LNCAP (cell line): ENCODE measurements around the gene CDHR2.

Experiments
- TF ChIP-seq, protein P1 (sequence below): fragments of 450-650 bp; IDR thresholded peaks from 2 replicates; pipeline ENCODE4 v1.5.1; 2017; ENCODE audit warnings: mild to moderate bottlenecking

Gene CDHR2

DNA sequence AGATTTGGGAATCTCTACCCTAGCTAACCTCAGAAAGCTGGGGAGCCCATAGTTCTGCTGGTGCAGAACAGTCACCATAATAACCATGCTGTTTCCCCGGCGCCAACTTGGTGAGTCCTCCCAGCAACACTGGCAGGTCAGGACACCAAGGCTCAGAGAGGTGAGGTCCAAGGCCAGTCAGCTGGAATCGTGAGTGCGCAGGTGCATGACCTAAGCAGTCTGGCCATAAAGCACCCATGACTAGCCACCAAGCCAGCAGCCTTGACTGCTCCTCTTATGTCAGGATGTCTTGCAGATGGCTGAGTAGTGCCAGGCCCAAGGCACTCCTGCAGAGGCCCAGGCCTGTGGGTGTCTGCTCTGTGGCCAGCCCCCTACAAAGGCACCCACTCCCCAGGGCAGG, 14.5 kb upstream of the CDHR2 start:
- TF ChIP-seq, protein P1, sequence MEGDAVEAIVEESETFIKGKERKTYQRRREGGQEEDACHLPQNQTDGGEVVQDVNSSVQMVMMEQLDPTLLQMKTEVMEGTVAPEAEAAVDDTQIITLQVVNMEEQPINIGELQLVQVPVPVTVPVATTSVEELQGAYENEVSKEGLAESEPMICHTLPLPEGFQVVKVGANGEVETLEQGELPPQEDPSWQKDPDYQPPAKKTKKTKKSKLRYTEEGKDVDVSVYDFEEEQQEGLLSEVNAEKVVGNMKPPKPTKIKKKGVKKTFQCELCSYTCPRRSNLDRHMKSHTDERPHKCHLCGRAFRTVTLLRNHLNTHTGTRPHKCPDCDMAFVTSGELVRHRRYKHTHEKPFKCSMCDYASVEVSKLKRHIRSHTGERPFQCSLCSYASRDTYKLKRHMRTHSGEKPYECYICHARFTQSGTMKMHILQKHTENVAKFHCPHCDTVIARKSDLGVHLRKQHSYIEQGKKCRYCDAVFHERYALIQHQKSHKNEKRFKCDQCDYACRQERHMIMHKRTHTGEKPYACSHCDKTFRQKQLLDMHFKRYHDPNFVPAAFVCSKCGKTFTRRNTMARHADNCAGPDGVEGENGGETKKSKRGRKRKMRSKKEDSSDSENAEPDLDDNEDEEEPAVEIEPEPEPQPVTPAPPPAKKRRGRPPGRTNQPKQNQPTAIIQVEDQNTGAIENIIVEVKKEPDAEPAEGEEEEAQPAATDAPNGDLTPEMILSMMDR, result no peak

DNA sequence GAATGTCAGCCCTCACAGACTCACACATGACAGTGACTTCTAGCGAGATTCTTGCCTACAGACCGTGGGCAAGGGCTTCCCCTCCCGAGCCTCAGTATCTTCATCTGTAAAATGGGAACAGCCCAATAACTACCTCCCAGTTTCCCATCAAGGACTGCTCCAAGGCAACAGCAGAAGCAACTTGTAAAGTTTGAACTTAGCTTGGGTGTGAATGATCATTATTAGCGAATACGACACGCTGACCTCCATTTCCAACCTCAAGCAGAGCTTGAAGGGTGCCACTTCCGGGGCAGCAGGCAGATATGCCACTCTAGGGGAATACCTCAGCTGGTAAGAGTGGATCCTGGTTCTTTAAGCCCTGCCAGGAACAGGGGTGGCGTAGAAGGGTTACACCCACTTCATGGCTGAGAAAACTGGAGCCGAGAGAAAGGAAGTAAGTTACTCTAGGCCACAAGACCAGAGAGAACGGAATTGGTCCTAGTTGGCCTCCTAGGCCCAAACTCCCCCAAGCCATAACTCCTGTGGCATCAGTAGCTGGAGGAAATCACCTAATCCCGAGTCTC, 14.0 kb upstream of the CDHR2 start:
- TF ChIP-seq, protein P1, result no peak

DNA sequence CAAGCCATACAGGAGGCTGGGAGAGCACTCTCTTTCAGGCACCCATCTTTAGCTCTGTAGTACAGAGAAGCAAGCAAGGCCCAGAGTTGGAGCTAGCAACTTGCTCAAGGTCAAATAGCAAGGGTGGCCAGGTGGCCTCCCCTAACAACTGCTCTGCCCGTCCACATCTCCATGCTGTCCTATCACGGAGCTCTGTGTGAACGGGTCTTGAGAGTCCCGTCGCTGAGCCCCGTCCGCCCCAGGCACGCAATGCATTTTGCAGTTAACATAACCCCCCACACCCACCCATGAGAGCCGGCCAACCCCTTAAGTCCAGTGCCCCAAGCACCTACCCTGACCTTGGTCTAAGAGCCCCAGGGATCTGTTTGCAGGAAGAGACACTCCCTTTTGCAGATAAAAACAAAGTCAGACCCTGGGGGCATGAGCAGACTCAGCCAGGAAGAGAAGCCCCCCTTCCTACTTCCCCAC, 13.4 kb upstream of the CDHR2 start:
- TF ChIP-seq, protein P1, result no peak

GRCh38 chr5:176536132-176536901, 12.8 kb upstream of the CDHR2 start:
- TF ChIP-seq, protein P1, result no peak

GRCh38 chr5:176536902-176537553, 12.1 kb upstream of the CDHR2 start, which contains the start of gene RNF44:
Gene RNF44, minus strand, starts transcription at chr5:176537402. Its CDS starts 4,930 bp downstream, at chr5:176532472.
- TF ChIP-seq, protein P1, result no peak

GRCh38 chr5:176537554-176538229, 11.4 kb upstream of the CDHR2 start:
- TF ChIP-seq, protein P1, result no peak

- TF ChIP-seq, protein P1, result no peak
Measured at GRCh38 chr5:176538230-176538988, 10.7 kb upstream of the CDHR2 start.
